HEK293T (cell line): Measurements from ENCODE around the gene GRM6.

ENCODE experiments used
- ARNT ChIP-seq: fragments of 450-650 bp; IDR thresholded peaks from 2 replicates; pipeline ENCODE4 v1.6.1; 2017; ENCODE audit warnings: mild to moderate bottlenecking
- BHLHE40 ChIP-seq: fragments of 450-650 bp; IDR thresholded peaks from 2 replicates; pipeline ENCODE4 v1.6.1; 2016; ENCODE audit warnings: mild to moderate bottlenecking, moderate library complexity, borderline replicate concordance
- CTBP1 ChIP-seq: fragments of 450-650 bp; IDR thresholded peaks from 2 replicates; pipeline ENCODE4 v1.6.1; 2016; ENCODE audit warnings: borderline replicate concordance
- FOXA1 ChIP-seq: fragments of 450-650 bp; IDR thresholded peaks from 2 replicates; pipeline ENCODE4 v1.6.1; 2016; ENCODE audit warnings: mild to moderate bottlenecking
- FOXK2 ChIP-seq: fragments of 450-650 bp; IDR thresholded peaks from 2 replicates; pipeline ENCODE4 v1.6.1; 2016; ENCODE audit warnings: mild to moderate bottlenecking
- L3MBTL2 ChIP-seq: fragments of 450-650 bp; conservative IDR thresholded peaks from 2 replicates; pipeline ENCODE4 v1.6.1; 2016; ENCODE audit warnings: mild to moderate bottlenecking
- SP1 ChIP-seq: fragments of 450-650 bp; IDR thresholded peaks from 2 replicates; pipeline ENCODE4 v1.6.1; 2017

DNA sequence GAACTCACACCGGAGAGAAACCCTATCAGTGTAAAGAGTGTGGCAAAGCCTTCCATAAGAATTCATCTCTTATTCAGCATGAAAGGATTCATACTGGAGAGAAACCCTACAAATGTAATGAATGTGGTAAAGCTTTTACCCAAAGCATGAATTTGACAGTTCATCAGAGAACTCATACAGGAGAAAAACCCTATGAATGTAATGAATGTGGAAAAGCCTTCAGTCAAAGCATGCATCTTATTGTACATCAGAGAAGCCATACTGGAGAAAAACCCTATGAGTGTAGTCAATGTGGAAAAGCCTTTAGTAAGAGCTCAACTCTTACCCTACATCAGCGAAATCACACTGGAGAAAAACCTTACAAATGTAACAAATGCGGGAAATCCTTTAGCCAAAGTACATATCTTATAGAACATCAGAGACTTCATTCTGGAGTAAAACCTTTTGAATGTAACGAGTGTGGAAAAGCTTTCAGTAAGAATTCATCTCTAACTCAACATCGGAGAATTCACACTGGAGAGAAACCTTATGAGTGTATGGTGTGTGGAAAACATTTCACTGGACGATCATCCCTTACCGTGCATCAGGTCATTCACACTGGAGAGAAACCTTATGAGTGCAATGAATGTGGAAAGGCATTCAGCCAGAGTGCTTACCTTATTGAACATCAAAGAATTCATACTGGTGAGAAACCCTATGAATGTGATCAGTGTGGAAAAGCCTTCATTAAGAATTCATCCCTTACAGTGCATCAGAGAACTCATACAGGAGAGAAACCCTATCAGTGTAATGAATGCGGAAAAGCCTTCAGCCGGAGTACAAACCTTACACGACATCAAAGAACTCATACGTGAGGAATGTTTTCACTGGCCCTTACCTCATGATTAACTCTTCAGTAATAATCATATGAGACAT, 63.0 kb downstream of the GRM6 start:
- TF ChIP-seq ARNT (no peak), L3MBTL2 (no peak), BHLHE40 (no peak), CTBP1 (no peak), SP1 (no peak), FOXA1 (no peak), FOXK2 (no peak)
